Fibroblast of lung (primary cell): ENCODE results near the gene NUPR1. TPM values are rescaled to one million over a fixed set of nuclear protein-coding genes. Genes with fewer than 3 reads are reported as not detected.
"Not testable (repeated sequence)": the region's sequence is repeated elsewhere in the genome, so short reads cannot be mapped to it uniquely, and the experiment has no call there.

Source experiments
- DNase-seq, 2 donors: peaks; one replicate each; pipeline versions ENCODE4 v3.0.0 to v3.0.0-alpha.2; 2010; ENCODE audit warnings: low read depth in 2 of 2
- H2AFZ ChIP-seq: 2 replicates; pipeline ENCODE4 v1.5.1; 2012; ENCODE audit warnings: low read length, control low read depth, inconsistent platforms
- H3K27ac ChIP-seq: 2 replicates; pipeline ENCODE4 v1.5.1; 2011; ENCODE audit warnings: low read length, control low read depth; ENCODE audit not compliant: insufficient read depth
- H3K27me3 ChIP-seq: 2 replicates; pipeline ENCODE4 v1.5.1; 2011; ENCODE audit warnings: mild to moderate bottlenecking, low read length; ENCODE audit not compliant: control insufficient read depth, insufficient read depth
- H3K36me3 ChIP-seq: 2 replicates; pipeline ENCODE4 v1.5.1; 2011; ENCODE audit warnings: low read length; ENCODE audit not compliant: control insufficient read depth, insufficient read depth
- H3K4me1 ChIP-seq: 2 replicates; pipeline ENCODE4 v1.5.1; 2011; ENCODE audit warnings: low read length; ENCODE audit not compliant: control insufficient read depth, insufficient read depth; ENCODE audit errors: extremely low read depth
- H3K4me2 ChIP-seq: 2 replicates; pipeline ENCODE4 v1.5.1; 2011; ENCODE audit warnings: low read length, control low read depth; ENCODE audit not compliant: insufficient read depth; ENCODE audit errors: extremely low read depth
- H3K4me3 ChIP-seq, 4 experiments: fragments of 200-600 bp in 1 of 4; sonication (generic) in 1 of 4; replicated peaks in 1 of 4; 2 replicates each; pipeline ENCODE4 v1.5.1; 2011 to 2016; ENCODE audit warnings: low read length in 4 of 4, low read depth in 3 of 4, mild to moderate bottlenecking in 3 of 4, control low read depth in 2 of 4, inconsistent platforms in 1 of 4, mixed read lengths in 1 of 4; ENCODE audit not compliant: insufficient read depth in 1 of 4; ENCODE audit errors: control extremely low read depth in 1 of 4
- H3K79me2 ChIP-seq: 2 replicates; pipeline ENCODE4 v1.5.1; 2012; ENCODE audit warnings: mild to moderate bottlenecking, low read length, inconsistent platforms; ENCODE audit not compliant: control insufficient read depth, insufficient read depth
- H3K9ac ChIP-seq: 2 replicates; pipeline ENCODE4 v1.5.1; 2011; ENCODE audit warnings: mild to moderate bottlenecking, low read length, control low read depth; ENCODE audit not compliant: insufficient read depth
- H3K9me3 ChIP-seq: 2 replicates; pipeline ENCODE4 v1.5.1; 2012; ENCODE audit warnings: low read depth, low read length; ENCODE audit not compliant: control insufficient read depth, insufficient read depth
- H4K20me1 ChIP-seq: 2 replicates; pipeline ENCODE4 v1.5.1; 2011; ENCODE audit warnings: low read length; ENCODE audit not compliant: control insufficient read depth, insufficient read depth; ENCODE audit errors: extremely low read depth
- EZH2 ChIP-seq: IDR thresholded peaks from 2 replicates; pipeline ENCODE4 v1.5.1; 2012; ENCODE audit warnings: low read length, control low read depth, mild to moderate bottlenecking; ENCODE audit errors: missing control alignments
- polyA plus RNA-seq, 2 donors: library from polyadenylated mRNA; depleted of rRNA in 1 of 2; stranded (reverse) in 1 of 2; unstranded in 1 of 2; fragments of >200 nt; gene quantifications; 2 replicates each; pipeline ENCODE4 v1.2.1, GENCODE V29; 2011 to 2012; ENCODE audit warnings: missing spikeins in 1 of 2
- total RNA-seq: library from RNA; depleted of rRNA; stranded (reverse); fragments of >200 nt; gene quantifications from 2 replicates; pipeline ENCODE4 v1.2.1, GENCODE V29; 2014
- TF ChIP-seq, protein P1 (sequence below), 2 donors: IDR thresholded peaks in 1 of 2; conservative IDR thresholded peaks in 1 of 2; 1 replicate in 1 of 2; 2 replicates in 1 of 2; pipeline ENCODE4 v1.5.1; 2011 to 2012; ENCODE audit warnings: low read length in 2 of 2, control low read depth in 1 of 2, inconsistent platforms in 1 of 2, low read depth in 1 of 2, mild to moderate bottlenecking in 1 of 2

Gene NUPR1
- total and polyA plus RNA-seq, 2 donors (not counting 1 experiment from before 2014, with no cell fraction given) = 38.0 to 87.0 TPM

DNA sequence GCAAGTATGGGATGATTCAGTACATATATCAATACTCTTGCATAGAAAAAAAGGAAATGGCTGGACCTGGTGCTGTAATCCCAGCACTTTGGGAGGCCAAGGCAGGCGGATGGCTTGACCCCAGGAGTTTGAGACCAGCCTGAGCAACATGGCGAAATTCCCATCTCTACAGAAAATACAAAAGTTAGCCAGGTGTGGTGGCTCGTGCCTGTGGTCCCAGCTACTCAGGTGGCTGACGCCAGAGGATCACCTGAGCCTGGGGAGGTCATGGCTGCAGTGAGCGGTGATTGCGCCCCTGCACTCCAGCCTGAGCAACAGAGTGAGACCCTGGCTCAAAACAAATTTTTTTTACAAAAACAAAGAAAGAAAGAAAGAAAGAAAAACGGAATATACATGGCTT is 7.9 kb upstream of the NUPR1 start:
- no peak for DNase-seq
- no peak for TF ChIP-seq EZH2
- TF ChIP-seq, protein P1, sequence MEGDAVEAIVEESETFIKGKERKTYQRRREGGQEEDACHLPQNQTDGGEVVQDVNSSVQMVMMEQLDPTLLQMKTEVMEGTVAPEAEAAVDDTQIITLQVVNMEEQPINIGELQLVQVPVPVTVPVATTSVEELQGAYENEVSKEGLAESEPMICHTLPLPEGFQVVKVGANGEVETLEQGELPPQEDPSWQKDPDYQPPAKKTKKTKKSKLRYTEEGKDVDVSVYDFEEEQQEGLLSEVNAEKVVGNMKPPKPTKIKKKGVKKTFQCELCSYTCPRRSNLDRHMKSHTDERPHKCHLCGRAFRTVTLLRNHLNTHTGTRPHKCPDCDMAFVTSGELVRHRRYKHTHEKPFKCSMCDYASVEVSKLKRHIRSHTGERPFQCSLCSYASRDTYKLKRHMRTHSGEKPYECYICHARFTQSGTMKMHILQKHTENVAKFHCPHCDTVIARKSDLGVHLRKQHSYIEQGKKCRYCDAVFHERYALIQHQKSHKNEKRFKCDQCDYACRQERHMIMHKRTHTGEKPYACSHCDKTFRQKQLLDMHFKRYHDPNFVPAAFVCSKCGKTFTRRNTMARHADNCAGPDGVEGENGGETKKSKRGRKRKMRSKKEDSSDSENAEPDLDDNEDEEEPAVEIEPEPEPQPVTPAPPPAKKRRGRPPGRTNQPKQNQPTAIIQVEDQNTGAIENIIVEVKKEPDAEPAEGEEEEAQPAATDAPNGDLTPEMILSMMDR (conservative IDR thresholded peaks at IDR 0.05 in 1 of 2, IDR thresholded peaks at IDR 0.05 in 1 of 2; ENCODE audit: low read depth in 1 of 2, low read length in 2 of 2) = no peak

GRCh38 chr16:28545964-28546363 is 7.2 kb upstream of the NUPR1 start:
- H3K79me2 ChIP-seq, H4K20me1 ChIP-seq, H3K27me3 ChIP-seq: not testable (repeated sequence)

More for the DNA sequence above, 7.9 kb upstream of the NUPR1 start:
- Histone ChIP-seq H3K4me2 (no peak overlapping the region), H4K20me1 (no peaks in the 10 kb centered on the region), H3K4me3 (no peak overlapping the region), H3K4me1 (no peaks in the 10 kb centered on the region), H3K79me2 (no peaks in the 10 kb centered on the region), H3K36me3 (no peaks in the 10 kb centered on the region), H3K9me3 (no peaks in the 10 kb centered on the region), H3K27ac (no peak overlapping the region), H3K9ac (no peak overlapping the region), H2AFZ (no peak overlapping the region), H3K27me3 (no peaks in the 10 kb centered on the region)

DNA sequence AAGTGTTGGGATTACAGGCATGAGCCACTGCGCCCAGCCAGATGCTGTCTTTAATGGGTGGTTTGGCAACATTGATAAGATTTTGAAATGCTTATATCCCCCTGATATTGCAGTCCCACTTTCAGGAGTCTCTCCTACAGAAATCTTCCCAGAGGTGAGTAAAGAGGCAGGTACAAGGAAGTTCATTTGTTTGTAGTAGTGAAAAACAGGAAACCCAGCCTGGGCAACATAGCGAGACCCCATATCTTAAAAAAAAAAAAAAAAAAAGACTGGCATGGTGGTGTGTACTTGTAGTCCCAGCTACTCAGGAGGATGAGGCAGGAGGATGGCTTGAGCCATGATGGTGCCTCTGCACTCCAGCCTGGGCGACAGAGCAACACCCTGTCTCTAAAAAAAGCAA is 6.2 kb upstream of the NUPR1 start:
- DNase-seq = no peak
- Histone ChIP-seq H3K4me2 (no peak overlapping the region), H3K9me3 (no peaks in the 10 kb centered on the region), H3K27ac (no peak overlapping the region), H2AFZ (no peak overlapping the region), H3K36me3 (no peaks in the 10 kb centered on the region), H3K4me1 (no peaks in the 10 kb centered on the region), H3K9ac (no peak overlapping the region), H3K27me3 (no peaks in the 10 kb centered on the region), H4K20me1 (no peaks in the 10 kb centered on the region), H3K79me2 (no peaks in the 10 kb centered on the region), H3K4me3 (no peak overlapping the region)
- TF ChIP-seq, protein P1 (conservative IDR thresholded peaks at IDR 0.05 in 1 of 2, IDR thresholded peaks at IDR 0.05 in 1 of 2; ENCODE audit: low read depth in 1 of 2, low read length in 2 of 2) = no peak
- TF ChIP-seq EZH2 = no peak

More at GRCh38 chr16:28545964-28546363, 7.2 kb upstream of the NUPR1 start:
- H3K9me3 ChIP-seq, H2AFZ ChIP-seq, DNase-seq, H3K4me3 ChIP-seq, H3K4me2 ChIP-seq, H3K4me1 ChIP-seq, H3K9ac ChIP-seq, H3K27ac ChIP-seq, H3K36me3 ChIP-seq: not testable (repeated sequence)
